Sigmoid colon (tissue), 7 donors: ENCODE measurements around the gene VWA3B. TPM values are rescaled to one million over a fixed set of nuclear protein-coding genes. Genes with fewer than 3 reads are reported as not detected.
A peak's percentile ranks its signal among the peaks of the same experiment; 100 is the strongest.
"Not testable (repeated sequence)": the region's sequence is repeated elsewhere in the genome, so short reads cannot be mapped to it uniquely, and the experiment has no call there.

Experiments
- DNase-seq: peaks from one replicate; pipeline ENCODE4 v3.0.0-alpha.2; 2019
- H3K27ac ChIP-seq, 4 donors: fragments of 200-600 bp; sonication (generic); one replicate each; pipeline ENCODE4 v1.5.1; 2016 to 2019; ENCODE audit warnings: mild to moderate bottlenecking in 1 of 4
- H3K27me3 ChIP-seq, 3 donors: fragments of 200-600 bp; sonication (generic); one replicate each; pipeline ENCODE4 v1.5.1; 2019; ENCODE audit warnings: mild to moderate bottlenecking in 1 of 3
- H3K36me3 ChIP-seq, 4 donors: fragments of 200-600 bp; sonication (generic); one replicate each; pipeline ENCODE4 v1.5.1; 2016 to 2019
- H3K4me1 ChIP-seq, 4 donors: fragments of 200-600 bp; sonication (generic); one replicate each; pipeline ENCODE4 v1.5.1; 2017 to 2019
- H3K4me3 ChIP-seq, 4 donors: fragments of 200-600 bp; sonication (generic); one replicate each; pipeline ENCODE4 v1.5.1; 2017 to 2019; ENCODE audit warnings: mild to moderate bottlenecking in 2 of 4, moderate library complexity in 1 of 4
- H3K9me3 ChIP-seq, 4 donors: fragments of 200-600 bp in 3 of 4; sonication (generic) in 3 of 4; one replicate each; pipeline versions ENCODE4 v1.5.1 to v1.6.1; 2013 to 2019
- CTCF ChIP-seq, 4 experiments: fragments of 450-650 bp in 3 of 4; fragments of 200-600 bp in 1 of 4; IDR thresholded peaks; one replicate each; pipeline ENCODE4 v1.5.1; 2016 to 2019; ENCODE audit warnings: antibody characterized with exemption in 4 of 4, mild to moderate bottlenecking in 3 of 4, moderate library complexity in 2 of 4
- EP300 ChIP-seq, 4 donors: sonication (generic); formaldehyde crosslinking; IDR thresholded peaks; one replicate each; pipeline ENCODE4 v1.6.1; 2017; ENCODE audit warnings: antibody characterized with exemption in 4 of 4
- POLR2A ChIP-seq, 2 donors: fragments of 450-650 bp; IDR thresholded peaks; one replicate each; pipeline ENCODE4 v1.6.1; 2016; ENCODE audit warnings: antibody characterized with exemption in 2 of 2, mild to moderate bottlenecking in 2 of 2, moderate library complexity in 2 of 2
- POLR2AphosphoS5 ChIP-seq, 4 donors: sonication (generic); formaldehyde crosslinking; IDR thresholded peaks; one replicate each; pipeline ENCODE4 v1.6.1; 2017; ENCODE audit warnings: antibody characterized with exemption in 4 of 4
- WGBS, 2 donors: extraction: QIAGEN DNeasy Blood & Tissue Kit; methylation state at CpG; one replicate each; pipeline ENCODE4 v1.1.7; 2013; 5-methylcytosine and 5-hydroxymethylcytosine counted together
- intact Hi-C: fragments of 100-400 bp; cut with DNase I; formaldehyde crosslinking; loops from one replicate; pipeline ENCODE4 v1.15.1; 2023
- polyA plus RNA-seq, 3 donors: library from polyadenylated mRNA; stranded (reverse); fragments of 200-250 nt; gene quantifications; one replicate each; pipeline ENCODE4 v1.2.3, GENCODE V29; 2013
- total RNA-seq, 4 donors: library from RNA; depleted of rRNA; stranded (reverse); fragments of >200 nt; gene quantifications; one replicate each; pipeline ENCODE4 v1.1.0, GENCODE V29; 2016
- donor health status: healthy with polysubstance abuse.
- donor health status: Bipolar disorder and iron deficiency.
- donor health status: healthy.

Gene VWA3B
- total and polyA plus RNA-seq, 7 donors, result 0.55 to 1.4 (median 1.2) TPM; not detected in 3

GRCh38 chr2:98258906-98259305 is 171.9 kb downstream of the VWA3B start:
- intact Hi-C loops, result no loop called here

GRCh38 chr2:98263362-98263761 is 176.4 kb downstream of the VWA3B start:
- Histone ChIP-seq H3K27ac (no peak overlapping the region), H3K4me3 (no peak overlapping the region), H3K4me1 (no peaks in the 10 kb centered on the region), H3K9me3 (peaks cover 0 to 10% (median 6%) of the 10 kb centered on the region in 4 donors), H3K36me3 (no peaks in the 10 kb centered on the region), H3K27me3 (no peaks in the 10 kb centered on the region)
- WGBS, 2 donors, result 81 to 92% methylated on average over 1 of the region's 1 CpG
- intact Hi-C loops, result no loop called here
- DNase-seq, result no peak
- TF ChIP-seq EP300 (IDR thresholded peaks at IDR 0.05) (no peak), CTCF (IDR thresholded peaks at IDR 0.05) (no peak), POLR2A (IDR thresholded peaks at IDR 0.05) (no peak), POLR2AphosphoS5 (IDR thresholded peaks at IDR 0.05) (no peak)

More at GRCh38 chr2:98258906-98259305, 171.9 kb downstream of the VWA3B start:
- TF ChIP-seq POLR2AphosphoS5 (IDR thresholded peaks at IDR 0.05) (no peak), POLR2A (IDR thresholded peaks at IDR 0.05) (no peak), CTCF (IDR thresholded peaks at IDR 0.05) (no peak), EP300 (IDR thresholded peaks at IDR 0.05) (no peak)
- H3K36me3 ChIP-seq, result no peaks in the 10 kb centered on the region
- no peaks in the 10 kb centered on the region for H3K4me1 ChIP-seq
- DNase-seq, result no peak
- H3K27ac ChIP-seq, result no peak overlapping the region
- H3K27me3 ChIP-seq, result no peaks in the 10 kb centered on the region
- H3K9me3 ChIP-seq, result peaks cover 0 to 8% (median 5%) of the 10 kb centered on the region in 4 donors
- no peak overlapping the region for H3K4me3 ChIP-seq

- H3K4me1 ChIP-seq, result peaks cover 0 to 31% (median 20%) of the 10 kb centered on the region in 4 donors
- H3K36me3 ChIP-seq, H3K4me3 ChIP-seq, H3K9me3 ChIP-seq, H3K27ac ChIP-seq, DNase-seq, H3K27me3 ChIP-seq: not testable (repeated sequence)
- intact Hi-C loops, result loop anchor here (2.0 kb wide), 1 partner anchor 461 kb away; no protein-coding TSS in a partner anchor
Measured at GRCh38 chr2:98268225-98268624, 181.3 kb downstream of the VWA3B start.

GRCh38 chr2:98269274-98269673 is 182.3 kb downstream of the VWA3B start:
- H3K4me1 ChIP-seq, result peaks cover 0 to 31% (median 20%) of the 10 kb centered on the region in 4 donors
- H3K27ac ChIP-seq, result peak overlapping the region in 1 of 4 donors; percentile 34
- DNase-seq, result no peak
- no peak for TF ChIP-seq EP300 (IDR thresholded peaks at IDR 0.05)
- peak; percentile 51 to 87 (median 68) for TF ChIP-seq CTCF (IDR thresholded peaks at IDR 0.05)
- intact Hi-C loops, result loop anchor here (2.0 kb wide), 1 partner anchor 462 kb away; no protein-coding TSS in a partner anchor
- H3K36me3 ChIP-seq, result no peaks in the 10 kb centered on the region
- no peaks in the 10 kb centered on the region for H3K27me3 ChIP-seq
- WGBS, 2 donors, result 27 to 30% methylated on average over 2 of the region's 2 CpGs
- no peak overlapping the region for H3K4me3 ChIP-seq
- peaks cover 0 to 5% (median 0%) of the 10 kb centered on the region in 4 donors for H3K9me3 ChIP-seq

GRCh38 chr2:98269830-98270229 is 182.9 kb downstream of the VWA3B start:
- no peak for DNase-seq
- Histone ChIP-seq H3K9me3 (no peaks in the 10 kb centered on the region), H3K27ac (peak overlapping the region in 1 of 4 donors; percentile 34), H3K36me3 (no peaks in the 10 kb centered on the region), H3K4me3 (no peak overlapping the region), H3K4me1 (peaks cover 0 to 31% (median 20%) of the 10 kb centered on the region in 4 donors), H3K27me3 (no peaks in the 10 kb centered on the region)
- TF ChIP-seq POLR2A (IDR thresholded peaks at IDR 0.05) (no peak), EP300 (IDR thresholded peaks at IDR 0.05) (no peak), POLR2AphosphoS5 (IDR thresholded peaks at IDR 0.05) (no peak)
- intact Hi-C loops, result loop anchor here (2.0 kb wide), 1 partner anchor 463 kb away; no protein-coding TSS in a partner anchor
- WGBS, 2 donors, result 70 to 72% methylated on average over 2 of the region's 2 CpGs
